ENCODE measurements around the gene ENO2.

Gene ENO2

GRCh38 chr12:6963791-6964413, 49.5 kb downstream of the ENO2 start:
- DNase-seq: peak; percentile 68

- DNase-seq: no peak
These were observed 50.2 kb downstream of the ENO2 start for GRCh38 chr12:6964605-6965025.

- peak; percentile 80 for DNase-seq
These were observed 50.8 kb downstream of the ENO2 start for GRCh38 chr12:6965026-6965661.

- no peak for DNase-seq
These were observed 51.3 kb downstream of the ENO2 start for GRCh38 chr12:6965714-6966113.

GRCh38 chr12:6966351-6966750, 52.0 kb downstream of the ENO2 start:
- no peak for DNase-seq

GRCh38 chr12:6967651-6968100, 53.3 kb downstream of the ENO2 start:
- DNase-seq: no peak

GRCh38 chr12:6968426-6968825, 54.0 kb downstream of the ENO2 start:
- no peak for DNase-seq

GRCh38 chr12:6970096-6970527, 55.7 kb downstream of the ENO2 start:
- DNase-seq: no peak
